A549 (cell line): ENCODE data around the gene GOLGA1. TPM values are rescaled to one million over a fixed set of nuclear protein-coding genes. Genes with fewer than 3 reads are reported as not detected.
A peak's percentile ranks its signal among the peaks of the same experiment; 100 is the strongest.

Source experiments
- ATAC-seq, 2 experiments: fragments of 200-7000 bp in 1 of 2; fragments of >200 bp in 1 of 2; cut with Nextera tagmentation in 1 of 2; cut with Tn5 transposase in 1 of 2; 3 replicates each; pipeline versions ENCODE4 v1.8.0 to v1.9.1; 2018 to 2020; ENCODE audit warnings: mild to moderate bottlenecking in 1 of 2, moderate library complexity in 1 of 2
- CTCF ChIA-PET: fragments of 300-600 bp; sonication (Branson Sonifier 250); formaldehyde crosslinking; extraction: SDS; loops from one replicate; lab custom pipeline; 2021; ENCODE audit warnings: antibody characterized with exemption, inconsistent platforms; lab: Yijun Ruan, JAX
- POLR2A ChIA-PET: fragments of 350-600 bp; formaldehyde crosslinking; extraction: SDS; loops from one replicate; lab custom pipeline; 2021; ENCODE audit warnings: antibody characterized with exemption, inconsistent platforms; lab: Yijun Ruan, JAX
- DNase-seq, 2 experiments: peaks; one replicate each; pipeline versions ENCODE4 v3.0.0 to v3.0.0-alpha.2; 2011 to 2016; ENCODE audit warnings: low read depth in 1 of 2, low spot score in 1 of 2
- FAIRE-seq: peaks from 2 replicates; lab custom pipeline; 2011; peaks lifted over from hg19 to GRCh38; lab: Jason Lieb, UNC
- H3K27ac ChIP-seq, 2 experiments: fragments of >200 bp; sonication (Bioruptor Twin); formaldehyde crosslinking; 3 replicates each; pipeline ENCODE4 v1.5.1; 2016 to 2017
- H3K4me1 ChIP-seq: fragments of >200 bp; sonication (Bioruptor Twin); formaldehyde crosslinking; 3 replicates; pipeline ENCODE4 v1.6.1; 2016
- H3K4me2 ChIP-seq: fragments of >200 bp; sonication (Bioruptor Twin); formaldehyde crosslinking; 3 replicates; pipeline ENCODE4 v1.6.1; 2016
- H3K4me3 ChIP-seq: fragments of >200 bp; sonication (Bioruptor Twin); formaldehyde crosslinking; 3 replicates; pipeline ENCODE4 v1.5.1; 2016
- H3K9me3 ChIP-seq: fragments of >200 bp; sonication (Bioruptor Twin); formaldehyde crosslinking; 3 replicates; pipeline ENCODE4 v1.6.1; 2016
- CBX2 ChIP-seq: fragments of 200-600 bp; sonication (generic); IDR thresholded peaks from 2 replicates; pipeline ENCODE4 v1.6.1; 2016; ENCODE audit warnings: low read depth, mild to moderate bottlenecking, borderline replicate concordance
- EP300 ChIP-seq, 2 experiments: fragments of >200 bp; sonication (Bioruptor Twin); formaldehyde crosslinking; IDR thresholded peaks; 2 replicates in 1 of 2; 3 replicates in 1 of 2; pipeline ENCODE4 v1.6.1; 2016 to 2017
- FOSL2 ChIP-seq, 2 experiments: fragments of 450-650 bp in 1 of 2; fragments of >200 bp in 1 of 2; sonication (Bioruptor Twin) in 1 of 2; formaldehyde crosslinking; IDR thresholded peaks; 2 replicates each; pipeline versions ENCODE4 v1.5.0 to v1.6.1; 2016 to 2020; ENCODE audit warnings: mild to moderate bottlenecking in 1 of 2, moderate library complexity in 1 of 2
- GATA3 ChIP-seq: IDR thresholded peaks from 2 replicates; pipeline ENCODE4 v1.6.1; 2012; ENCODE audit warnings: borderline replicate concordance
- HES2 ChIP-seq: fragments of >200 bp; sonication (Bioruptor Twin); formaldehyde crosslinking; IDR thresholded peaks from 2 replicates; pipeline ENCODE4 v1.6.1; 2016
- KDM1A ChIP-seq: fragments of 200-600 bp; sonication (generic); IDR thresholded peaks from 2 replicates; pipeline ENCODE4 v1.6.1; 2016; ENCODE audit warnings: low read depth, mild to moderate bottlenecking
- NFE2L2 ChIP-seq: fragments of 150-350 bp; conservative IDR thresholded peaks from 2 replicates; pipeline ENCODE4 v1.6.1; 2014; ENCODE audit warnings: low read length
- RARB ChIP-seq: fragments of 250-450 bp; sonication (Bioruptor Pico); IDR thresholded peaks from 2 replicates; pipeline ENCODE4 v1.8.0; 2021; ENCODE audit warnings: mild to moderate bottlenecking, moderate library complexity
- RCOR1 ChIP-seq: fragments of 150-350 bp; IDR thresholded peaks from 2 replicates; pipeline ENCODE4 v1.6.1; 2014; ENCODE audit warnings: antibody characterized with exemption, low read length, low read depth
- REST ChIP-seq: fragments of 200-600 bp; sonication (generic); IDR thresholded peaks from 2 replicates; pipeline ENCODE4 v1.6.1; 2016; ENCODE audit warnings: antibody characterized with exemption, mild to moderate bottlenecking, moderate library complexity
- SMC3 ChIP-seq: fragments of >200 bp; sonication (Bioruptor Twin); formaldehyde crosslinking; IDR thresholded peaks from 3 replicates; pipeline ENCODE4 v1.6.1; 2018; ENCODE audit warnings: inconsistent platforms
- SREBF2 ChIP-seq: fragments of 450-650 bp; IDR thresholded peaks from 2 replicates; pipeline ENCODE4 v1.6.1; 2014; ENCODE audit warnings: mild to moderate bottlenecking, moderate library complexity
- TP53 ChIP-seq: fragments of 250-450 bp; sonication (Bioruptor Pico); IDR thresholded peaks from 2 replicates; pipeline ENCODE4 v1.5.0; 2021; ENCODE audit warnings: mild to moderate bottlenecking, moderate library complexity
- ZC3H11A ChIP-seq: fragments of 450-650 bp; IDR thresholded peaks from 2 replicates; pipeline ENCODE4 v1.6.1; 2014; ENCODE audit warnings: antibody characterized with exemption, mild to moderate bottlenecking
- ZFP36 ChIP-seq: fragments of 450-650 bp; IDR thresholded peaks from 2 replicates; pipeline ENCODE4 v1.6.1; 2014; ENCODE audit warnings: borderline replicate concordance; ENCODE audit not compliant: partially characterized antibody
- ZNF302 ChIP-seq: fragments of 250-450 bp; sonication (Bioruptor Pico); IDR thresholded peaks from 2 replicates; pipeline ENCODE4 v1.9.0; 2021; ENCODE audit warnings: inconsistent platforms, mild to moderate bottlenecking, moderate library complexity
- WGBS: methylation state at CpG from one replicate; pipeline ENCODE4 v1.1.6; 2017; ENCODE audit errors: missing lambda C conversion rate; 5-methylcytosine and 5-hydroxymethylcytosine counted together
- polyA plus RNA-seq, 4 experiments: library from polyadenylated mRNA; depleted of rRNA in 3 of 4; stranded (reverse); fragments of >200 nt; fragmentation: RNase III in 1 of 4; extraction: RNeasy Plus Mini Kit Qiagen cat#74134 plus additional on column Dnase treatment in 1 of 4; gene quantifications; 2 replicates in 3 of 4; 3 replicates in 1 of 4; pipeline ENCODE4 v1.2.3, GENCODE V29; 2011 to 2017
- small RNA-seq, 6 experiments: library from RNA; depleted of rRNA; stranded (forward); fragments of <200 nt; gene quantifications; one replicate each; pipeline ENCODE3, GENCODE V24; 2012
- TF ChIP-seq, protein P1 (sequence below): fragments of 250-450 bp; sonication (Bioruptor Pico); IDR thresholded peaks from 2 replicates; pipeline ENCODE4 v1.5.0; 2021; ENCODE audit warnings: mild to moderate bottlenecking, moderate library complexity, borderline replicate concordance
- TF ChIP-seq, protein P2 (sequence below): IDR thresholded peaks from 2 replicates; pipeline ENCODE4 v1.6.1; 2012; ENCODE audit warnings: low read depth, borderline replicate concordance

Gene GOLGA1
- polyA plus RNA-seq, 2 of the 4 experiments (the other 2 are of a cell fraction): 10.0 to 19.4 TPM

GRCh38 chr9:124828489-124829333, 112.2 kb downstream of the GOLGA1 start:
- ChIA-PET POLR2A (no interaction called here), CTCF (interaction anchor here (20.3 to 43.0 kb wide), 2 partner anchors 24 to 42 kb away, joined by 451 to 2512 read pairs; partner anchors contain the start of genes NR6A1, OLFML2A and WDR38)
- 45% methylated on average over 2 of the region's 2 CpGs for WGBS
- no peak for DNase-seq
- no peak; a peak in 1 of 6 replicates for ATAC-seq
- H3K9me3 ChIP-seq: no peaks in the 10 kb centered on the region
- no peak overlapping the region for H3K4me3 ChIP-seq
- no peak for FAIRE-seq
- H3K27ac ChIP-seq: no peak overlapping the region
- peaks cover 2% of the 10 kb centered on the region; the same call in 1 of the 3 replicates for H3K4me1 ChIP-seq
- TF ChIP-seq SREBF2 (no peak), FOSL2 (IDR thresholded peaks at IDR 0.05) (no peak), FOSL2 (CRISPR knock-in tag; IDR thresholded peaks at IDR 0.05) (no peak), SMC3 (no peak), ZC3H11A (no peak), RCOR1 (no peak), KDM1A (no peak), EP300 (IDR thresholded peaks at IDR 0.05) (no peak), RARB (CRISPR knock-in tag) (no peak), CBX2 (no peak), REST (no peak), ZNF302 (no peak), ZFP36 (no peak), HES2 (no peak), TP53 (no peak), NFE2L2 (no peak), GATA3 (no peak)
- TF ChIP-seq, protein P1, sequence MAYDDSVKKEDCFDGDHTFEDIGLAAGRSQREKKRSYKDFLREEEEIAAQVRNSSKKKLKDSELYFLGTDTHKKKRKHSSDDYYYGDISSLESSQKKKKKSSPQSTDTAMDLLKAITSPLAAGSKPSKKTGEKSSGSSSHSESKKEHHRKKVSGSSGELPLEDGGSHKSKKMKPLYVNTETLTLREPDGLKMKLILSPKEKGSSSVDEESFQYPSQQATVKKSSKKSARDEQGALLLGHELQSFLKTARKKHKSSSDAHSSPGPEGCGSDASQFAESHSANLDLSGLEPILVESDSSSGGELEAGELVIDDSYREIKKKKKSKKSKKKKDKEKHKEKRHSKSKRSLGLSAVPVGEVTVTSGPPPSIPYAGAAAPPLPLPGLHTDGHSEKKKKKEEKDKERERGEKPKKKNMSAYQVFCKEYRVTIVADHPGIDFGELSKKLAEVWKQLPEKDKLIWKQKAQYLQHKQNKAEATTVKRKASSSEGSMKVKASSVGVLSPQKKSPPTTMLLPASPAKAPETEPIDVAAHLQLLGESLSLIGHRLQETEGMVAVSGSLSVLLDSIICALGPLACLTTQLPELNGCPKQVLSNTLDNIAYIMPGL: no peak
- TF ChIP-seq, protein P2, sequence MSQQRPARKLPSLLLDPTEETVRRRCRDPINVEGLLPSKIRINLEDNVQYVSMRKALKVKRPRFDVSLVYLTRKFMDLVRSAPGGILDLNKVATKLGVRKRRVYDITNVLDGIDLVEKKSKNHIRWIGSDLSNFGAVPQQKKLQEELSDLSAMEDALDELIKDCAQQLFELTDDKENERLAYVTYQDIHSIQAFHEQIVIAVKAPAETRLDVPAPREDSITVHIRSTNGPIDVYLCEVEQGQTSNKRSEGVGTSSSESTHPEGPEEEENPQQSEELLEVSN: no peak
- H3K4me2 ChIP-seq: peak overlapping the region; percentile 5; the same call in 1 of the 3 replicates

Small RNA genes within 50 kb of the gene (small RNA-seq; reads per million reads assigned to genes)
- 0 reads per million in 6 experiments for gene RNU4-82P

Other genes starting within 250 kb of the GOLGA1 start
- gene NR6A1, start 169.8 kb downstream of the GOLGA1 start, polyA plus RNA-seq (2011; rRNA removed): 3.3 and 4.1 TPM in 2 replicates
- 1.7 to 1.8 TPM (median 1.7 TPM) in 3 replicates for gene NR6A1, start 169.8 kb downstream of the GOLGA1 start, polyA plus RNA-seq (2017; fragmentation: RNase III; extraction: RNeasy Plus Mini Kit Qiagen cat#74134 plus additional on column Dnase treatment)
- gene OLFML2A, start 163.9 kb downstream of the GOLGA1 start, polyA plus RNA-seq (2011; rRNA removed): 8.2 and 11.8 TPM in 2 replicates
- gene OLFML2A, start 163.9 kb downstream of the GOLGA1 start, polyA plus RNA-seq (2017; fragmentation: RNase III; extraction: RNeasy Plus Mini Kit Qiagen cat#74134 plus additional on column Dnase treatment): 11.3 to 16.2 TPM (median 14.5 TPM) in 3 replicates
- gene WDR38, start 87.6 kb downstream of the GOLGA1 start, polyA plus RNA-seq (2011; rRNA removed): not detected in 2 replicates
- 0.12 TPM in 1 of 3 replicates, not detected in the others for gene WDR38, start 87.6 kb downstream of the GOLGA1 start, polyA plus RNA-seq (2017; fragmentation: RNase III; extraction: RNeasy Plus Mini Kit Qiagen cat#74134 plus additional on column Dnase treatment)
- gene RPL35, start 79.1 kb downstream of the GOLGA1 start, polyA plus RNA-seq (2011; rRNA removed): 3,076 and 3,452 TPM in 2 replicates
- gene RPL35, start 79.1 kb downstream of the GOLGA1 start, polyA plus RNA-seq (2017; fragmentation: RNase III; extraction: RNeasy Plus Mini Kit Qiagen cat#74134 plus additional on column Dnase treatment): 2,179 to 2,449 TPM (median 2,307 TPM) in 3 replicates
- 44.9 and 62.8 TPM in 2 replicates for gene ARPC5L, start 79.0 kb downstream of the GOLGA1 start, polyA plus RNA-seq (2011; rRNA removed)
- 59.4 to 65.6 TPM (median 59.9 TPM) in 3 replicates for gene ARPC5L, start 79.0 kb downstream of the GOLGA1 start, polyA plus RNA-seq (2017; fragmentation: RNase III; extraction: RNeasy Plus Mini Kit Qiagen cat#74134 plus additional on column Dnase treatment)
- gene SCAI, start 202.4 kb upstream of the GOLGA1 start, polyA plus RNA-seq (2011; rRNA removed): 5.0 and 6.8 TPM in 2 replicates
- 2.1 to 2.3 TPM (median 2.2 TPM) in 3 replicates for gene SCAI, start 202.4 kb upstream of the GOLGA1 start, polyA plus RNA-seq (2017; fragmentation: RNase III; extraction: RNeasy Plus Mini Kit Qiagen cat#74134 plus additional on column Dnase treatment)
- 28.9 and 36.2 TPM in 2 replicates for gene PPP6C, start 248.7 kb upstream of the GOLGA1 start, polyA plus RNA-seq (2011; rRNA removed)
- 25.3 to 28.7 TPM (median 27.0 TPM) in 3 replicates for gene PPP6C, start 248.7 kb upstream of the GOLGA1 start, polyA plus RNA-seq (2017; fragmentation: RNase III; extraction: RNeasy Plus Mini Kit Qiagen cat#74134 plus additional on column Dnase treatment)